Left ventricle myocardium inferior (tissue), 1 donor: ENCODE measurements around the gene XRN1. TPM values are rescaled to one million over a fixed set of nuclear protein-coding genes. Genes with fewer than 3 reads are reported as not detected.
"Not testable (repeated sequence)": the region's sequence is repeated elsewhere in the genome, so short reads cannot be mapped to it uniquely, and the experiment has no call there.

Source experiments
- DNase-seq: peaks from one replicate; pipeline ENCODE4 v3.0.0-alpha.2; 2020
- H3K27ac ChIP-seq: fragments of 200-600 bp; replicated peaks from 2 replicates; pipeline ENCODE4 v1.8.0; 2021
- H3K27me3 ChIP-seq: fragments of 200-600 bp; 2 replicates; pipeline ENCODE4 v1.8.0; 2021; ENCODE audit warnings: low read depth
- H3K36me3 ChIP-seq: fragments of 200-600 bp; 2 replicates; pipeline ENCODE4 v1.8.0; 2021
- H3K4me1 ChIP-seq: fragments of 200-600 bp; 2 replicates; pipeline ENCODE4 v1.8.0; 2021
- H3K4me3 ChIP-seq: fragments of 200-600 bp; 2 replicates; pipeline ENCODE4 v1.8.0; 2021; ENCODE audit warnings: mild to moderate bottlenecking, moderate library complexity
- H3K9me3 ChIP-seq: fragments of 200-600 bp; replicated peaks from 2 replicates; pipeline ENCODE4 v1.8.0; 2021
- CTCF ChIP-seq: fragments of 200-600 bp; IDR thresholded peaks from 2 replicates; pipeline ENCODE4 v1.8.0; 2021; ENCODE audit warnings: antibody characterized with exemption, mild to moderate bottlenecking, borderline replicate concordance
- intact Hi-C: fragments of 100-400 bp; cut with micrococcal nuclease; formaldehyde crosslinking; loops from one replicate; pipeline ENCODE4 v1.11.0; 2022
- total RNA-seq: library from RNA; stranded (reverse); fragmentation: NEBNext Ultra II Directional; extraction: Animal tissue kit (Norgen Biotek cat#: 25700); gene quantifications from one replicate; pipeline ENCODE4 v1.2.1, GENCODE V29; 2021
- donor health status: DM: no; HTN: yes; CAD: no; lungs with severe emphysema.

The XRN1 gene
- total RNA-seq, 1 donor from 2014 or later, result 16.1 TPM

DNA sequence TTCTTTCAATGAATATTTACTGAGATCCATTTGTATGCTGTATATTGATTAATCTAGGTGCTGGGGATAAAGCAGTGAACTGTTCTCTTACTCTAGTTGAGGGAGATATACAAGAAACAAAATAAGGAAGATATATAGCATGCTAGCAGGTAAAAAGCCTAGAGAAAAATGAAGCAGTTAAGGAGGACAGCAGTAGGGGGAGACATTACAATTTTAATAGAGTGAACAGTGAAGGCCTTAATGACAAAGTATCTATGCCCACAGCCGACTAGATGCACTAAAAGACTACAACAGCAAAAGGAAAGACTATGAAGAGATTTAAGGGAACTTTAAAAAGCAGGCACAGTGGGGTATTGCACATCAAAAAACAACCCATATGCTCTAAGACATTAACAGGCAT lies 81.4 kb downstream of the XRN1 start:
- intact Hi-C loops, result no loop called here
- TF ChIP-seq CTCF, result no peak

GRCh38 chr3:142363936-142364467 lies 83.8 kb downstream of the XRN1 start:
- no peak for TF ChIP-seq CTCF
- Histone ChIP-seq H3K4me3 (no peak overlapping the region), H3K27ac (no peak overlapping the region), H3K9me3 (no peaks in the 10 kb centered on the region), H3K36me3 (peaks cover 72% of the 10 kb centered on the region), H3K4me1 (no peaks in the 10 kb centered on the region), H3K27me3 (no peaks in the 10 kb centered on the region)
- intact Hi-C loops, result no loop called here
- DNase-seq, result no peak

More for the DNA sequence above, 81.4 kb downstream of the XRN1 start:
- Histone ChIP-seq H3K4me1 (no peaks in the 10 kb centered on the region), H3K36me3 (peaks cover 67% of the 10 kb centered on the region), H3K27ac (no peak overlapping the region), H3K27me3 (no peaks in the 10 kb centered on the region), H3K9me3 (no peaks in the 10 kb centered on the region), H3K4me3 (no peak overlapping the region)
- DNase-seq, result no peak

DNA sequence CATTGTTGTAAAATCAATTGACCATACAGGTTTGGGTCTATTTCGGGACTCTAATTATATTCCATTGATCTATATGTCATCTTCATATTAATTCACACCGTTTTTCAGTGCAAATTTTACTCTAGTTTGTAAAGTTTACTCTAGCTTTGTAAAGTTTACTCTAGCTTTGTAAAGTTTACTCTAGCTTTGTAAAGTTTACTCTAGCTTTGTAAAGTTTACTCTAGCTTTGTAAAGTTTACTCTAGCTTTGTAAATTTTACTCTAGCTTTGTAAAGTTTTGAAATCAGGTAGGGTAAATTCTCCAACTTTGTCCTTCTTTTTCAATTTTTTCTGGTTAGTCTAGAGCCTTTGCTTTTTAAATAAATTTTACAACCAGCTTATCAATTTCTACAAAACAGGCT lies 84.4 kb downstream of the XRN1 start:
- DNase-seq, H3K27ac ChIP-seq, H3K4me1 ChIP-seq, H3K9me3 ChIP-seq, intact Hi-C loops, H3K4me3 ChIP-seq, H3K27me3 ChIP-seq: not testable (repeated sequence)
- H3K36me3 ChIP-seq, result peaks cover 72% of the 10 kb centered on the region

DNA sequence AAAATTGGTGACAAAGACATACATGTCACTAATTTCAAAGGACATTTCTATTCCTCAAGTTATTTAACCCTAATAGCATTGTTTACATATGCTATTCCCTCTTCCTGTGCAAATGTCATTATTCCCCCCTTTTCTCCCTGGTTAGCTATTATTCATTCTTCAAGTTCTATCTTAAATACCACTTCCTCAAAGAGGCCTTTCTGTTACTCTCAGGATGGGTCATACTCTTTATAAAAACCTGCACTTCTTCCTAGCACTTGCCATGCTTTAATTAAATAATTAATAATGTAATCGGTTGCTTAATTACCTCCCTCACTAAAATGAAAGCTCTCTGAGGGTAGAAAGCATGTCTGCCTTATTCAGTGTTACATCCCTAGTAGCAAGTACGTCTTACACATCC lies 88.5 kb downstream of the XRN1 start:
- no peaks in the 10 kb centered on the region for H3K27me3 ChIP-seq
- no peaks in the 10 kb centered on the region for H3K4me1 ChIP-seq
- peaks cover 95% of the 10 kb centered on the region for H3K36me3 ChIP-seq
- intact Hi-C loops, result no loop called here
- no peak overlapping the region for H3K27ac ChIP-seq
- no peak for DNase-seq
- H3K4me3 ChIP-seq, result no peak overlapping the region
- no peaks in the 10 kb centered on the region for H3K9me3 ChIP-seq
- TF ChIP-seq CTCF, result no peak

DNA sequence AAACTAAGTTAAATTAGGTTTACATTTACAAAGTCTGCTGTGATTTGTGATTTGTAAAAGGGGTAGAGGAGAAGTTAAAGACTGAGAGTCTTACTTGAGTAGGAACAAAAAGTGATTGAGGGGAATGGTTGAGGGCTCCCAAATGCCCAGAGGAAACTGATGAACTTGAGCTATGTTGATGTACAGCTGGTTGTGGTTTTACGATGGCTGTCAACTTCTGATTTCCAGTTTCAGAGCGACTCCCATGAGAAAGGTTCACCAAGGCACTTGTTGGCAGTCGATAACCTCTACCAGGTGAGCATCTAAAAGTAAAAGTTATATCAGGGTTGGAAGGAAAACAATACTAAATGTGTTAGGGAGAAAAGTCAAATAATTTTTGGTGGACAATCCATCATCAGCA lies 91.0 kb downstream of the XRN1 start:
- Histone ChIP-seq H3K36me3 (peaks cover 99% of the 10 kb centered on the region), H3K9me3 (no peaks in the 10 kb centered on the region), H3K4me1 (no peaks in the 10 kb centered on the region), H3K4me3 (no peak overlapping the region), H3K27me3 (no peaks in the 10 kb centered on the region), H3K27ac (no peak overlapping the region)
- TF ChIP-seq CTCF, result no peak
- no peak for DNase-seq
- intact Hi-C loops, result no loop called here

DNA sequence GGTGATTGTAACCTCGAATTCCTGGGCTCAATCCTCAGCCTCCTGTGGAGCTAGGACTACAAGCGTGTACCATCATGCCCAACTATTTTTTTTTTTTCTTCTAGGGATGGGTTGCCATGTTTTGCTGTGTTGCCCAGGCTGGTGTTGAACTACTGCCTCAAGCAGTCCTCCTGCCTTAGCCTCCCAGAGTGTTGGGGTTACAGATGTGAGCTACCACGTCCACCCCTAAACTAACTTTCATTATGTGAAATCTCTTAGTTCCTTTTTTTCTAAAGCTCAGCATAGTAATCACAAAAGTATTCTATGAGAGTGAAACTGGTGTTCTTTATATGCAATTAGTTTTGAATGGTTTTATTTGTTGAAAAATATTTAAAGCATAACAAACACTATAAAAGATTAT lies 92.1 kb downstream of the XRN1 start:
- no peak for DNase-seq
- intact Hi-C loops, result no loop called here
- no peaks in the 10 kb centered on the region for H3K27me3 ChIP-seq
- no peaks in the 10 kb centered on the region for H3K4me1 ChIP-seq
- no peaks in the 10 kb centered on the region for H3K9me3 ChIP-seq
- no peak overlapping the region for H3K4me3 ChIP-seq
- H3K27ac ChIP-seq, result no peak overlapping the region
- TF ChIP-seq CTCF, result no peak
- H3K36me3 ChIP-seq, result peaks cover 99% of the 10 kb centered on the region
